ENCODE data around the gene RAD51B. TPM values are rescaled to one million over a fixed set of nuclear protein-coding genes. Genes with fewer than 3 reads are reported as not detected.

The RAD51B gene
- total RNA-seq, 1 experiment from 2014 or later, result 16.7 TPM

GRCh38 chr14:68217791-68218340 lies 398.3 kb downstream of the RAD51B start:
- DNase-seq, result no peak
- Mint-ChIP-seq H3K27ac (no peak overlapping the region), H3K36me3 (ENCODE audit: insufficient read depth in 1 of 3, low read depth in 3 of 3) (peaks cover 0 to 2% (median 0%) of the 10 kb centered on the region in 3 experiments; a peak in 2 of 7 replicates), H3K4me3 (no peak overlapping the region), H3K9me3 (no peaks in the 10 kb centered on the region; a peak in 2 of 5 replicates), H3K4me1 (peaks cover 13 to 17% of the 10 kb centered on the region in 2 experiments), H3K27me3 (ENCODE audit: low read depth) (no peaks in the 10 kb centered on the region)
- no peak overlapping the region for H3K9ac ChIP-seq (ENCODE audit: extremely low read depth, insufficient read length, low read length)
- no peaks in the 10 kb centered on the region for H3K23me2 ChIP-seq (ENCODE audit: insufficient read length, low read depth, low read length, poor library complexity, severe bottlenecking)
- no peaks in the 10 kb centered on the region for H4K20me1 ChIP-seq (ENCODE audit: control insufficient read depth, insufficient read depth, insufficient read length)
- no peak overlapping the region for H2BK5ac ChIP-seq (ENCODE audit: insufficient read length, low read length)
- no peak overlapping the region for H2BK20ac ChIP-seq (ENCODE audit: low read depth, low read length, poor library complexity, severe bottlenecking)
- no peak overlapping the region for H4K5ac ChIP-seq (ENCODE audit: insufficient read length, low read depth, low read length)
- H2BK120ac ChIP-seq (ENCODE audit: low read depth, low read length, poor library complexity, severe bottlenecking), result no peak overlapping the region
- H2BK15ac ChIP-seq (ENCODE audit: low read depth, low read length), result no peak overlapping the region
- H3K14ac ChIP-seq (ENCODE audit: insufficient read depth, low read length), result no peak overlapping the region
- no peaks in the 10 kb centered on the region for H3K79me1 ChIP-seq (ENCODE audit: insufficient read depth, low read depth, low read length, poor library complexity, severe bottlenecking)
- no peak overlapping the region for H2AK5ac ChIP-seq (ENCODE audit: insufficient read length, low read length)
- no peak overlapping the region for H4K91ac ChIP-seq (ENCODE audit: insufficient read length, low read depth, low read length)
- no peaks in the 10 kb centered on the region for H3K27me3 ChIP-seq (ENCODE audit: insufficient read depth, low read length)
- H3K56ac ChIP-seq (ENCODE audit: insufficient read length, low read depth, low read length), result no peak overlapping the region
- H3K4me1 ChIP-seq (ENCODE audit: insufficient read depth, low read length), result peaks cover 2% of the 10 kb centered on the region; the same call in 1 of the 2 replicates
- 0 out of 2 replicates have a peak, but pooled peaks cover 1% of the 10 kb centered on the region for H3K79me2 ChIP-seq (ENCODE audit: insufficient read depth, low read length)
- no peak overlapping the region for H2BK12ac ChIP-seq (ENCODE audit: insufficient read length, low read depth, low read length)
- no peak overlapping the region for H3K4ac ChIP-seq (ENCODE audit: low read depth, low read length)
- H3K23ac ChIP-seq (ENCODE audit: insufficient read length, low read depth, low read length), result no peak overlapping the region
- no peak overlapping the region for H4K8ac ChIP-seq (replicated peaks; ENCODE audit: insufficient read length, low read depth, low read length)
- H2AFZ ChIP-seq (ENCODE audit: low read length), result no peak overlapping the region
- H3K4me2 ChIP-seq (ENCODE audit: insufficient read depth, insufficient read length, low read length), result no peak overlapping the region
- TF ChIP-seq CTCF (conservative IDR thresholded peaks at IDR 0.05), result no peak
- no peaks in the 10 kb centered on the region for H3K9me3 ChIP-seq (ENCODE audit: control insufficient read depth, low read depth, low read length)
- no peak overlapping the region for H3K18ac ChIP-seq (ENCODE audit: insufficient read length, low read depth, low read length)
- H3T11ph ChIP-seq (ENCODE audit: low read length), result no peak overlapping the region
- H3K27ac ChIP-seq (ENCODE audit: insufficient read length, low read depth, low read length), result no peak overlapping the region
